Measurements from ENCODE around the gene RASA3. TPM values are rescaled to one million over a fixed set of nuclear protein-coding genes. Genes with fewer than 3 reads are reported as not detected.

Gene RASA3
- total and polyA plus RNA-seq, 2 of the 4 experiments (the other 2 are of a cell fraction), result 21.0 to 31.4 TPM

GRCh38 chr13:114017028-114017630 lies 115.3 kb downstream of the RASA3 start:
- Histone ChIP-seq H3K36me3 (ENCODE audit: control insufficient read depth, insufficient read depth, low read length) (peaks cover 81% of the 10 kb centered on the region), H3K4ac (ENCODE audit: low read depth, low read length) (no peak overlapping the region), H3K9me3 (ENCODE audit: control insufficient read depth, insufficient read depth, low read length) (no peaks in the 10 kb centered on the region), H4K20me1 (ENCODE audit: insufficient read depth, low read length) (peaks cover 11% of the 10 kb centered on the region), H3K79me1 (ENCODE audit: low read depth in 1 of 2, low read length in 2 of 2) (peaks cover 20 to 58% of the 10 kb centered on the region in 2 experiments), H2BK120ac (ENCODE audit: low read depth, low read length) (no peak overlapping the region), H3K27ac (ENCODE audit: insufficient read depth, low read length) (no peak overlapping the region), H3K23ac (ENCODE audit: low read depth, low read length) (no peak overlapping the region), H2BK5ac (ENCODE audit: low read depth, low read length, poor library complexity, severe bottlenecking) (no peak overlapping the region), H2AK9ac (replicated peaks; ENCODE audit: low read depth, low read length, poor library complexity) (no peak overlapping the region), H4K5ac (ENCODE audit: low read depth, low read length) (no peak overlapping the region), H2AK5ac (ENCODE audit: low read depth, low read length) (no peak overlapping the region), H3K14ac (replicated peaks; ENCODE audit: low read depth, low read length) (no peak overlapping the region), H3K4me3 (ENCODE audit: insufficient read depth, low read depth, low read length) (no peak overlapping the region), H3K56ac (ENCODE audit: extremely low read depth, insufficient read depth, low read length) (no peak overlapping the region; the same call in 1 of the 2 replicates), H3K27me3 (ENCODE audit: control insufficient read depth, insufficient read depth, low read length) (no peaks in the 10 kb centered on the region), H3K4me1 (ENCODE audit: control insufficient read depth, insufficient read depth, low read length) (no peaks in the 10 kb centered on the region), H4K8ac (ENCODE audit: low read depth in 2 of 2, low read length in 2 of 2) (peak overlapping the region in 1 of 2 experiments; percentile 40; a peak in 1 of 4 replicates), H2BK15ac (ENCODE audit: low read depth, low read length) (no peak overlapping the region), H3K9ac (ENCODE audit: low read depth, low read length) (no peak overlapping the region), H3K4me2 (ENCODE audit: low read depth, low read length) (no peak overlapping the region), H2AFZ (replicated peaks; ENCODE audit: low read length, poor library complexity) (no peak overlapping the region), H3K18ac (ENCODE audit: low read depth, low read length) (no peak overlapping the region), H3K9me1 (ENCODE audit: insufficient read depth, low read length) (peaks cover 4% of the 10 kb centered on the region), H2BK20ac (ENCODE audit: low read depth, low read length) (no peak overlapping the region), H4K91ac (ENCODE audit: insufficient read depth, low read depth, low read length) (no peak overlapping the region)
- in situ Hi-C loops (cut with MboI; ENCODE audit: low sequenced_read_pairs), result no loop called here
- dilution Hi-C loops (cut with HindIII; ENCODE audit: low sequenced_read_pairs, unreplicated experiment), result no loop called here
- peak; percentile 42 for DNase-seq
- 92% methylated on average over 22 of the region's 29 CpGs; no CpG with 5 or more reads in 1 of the 2 experiments for WGBS, 2 experiments (ENCODE audit: extremely low coverage in 2 of 2, insufficient read length in 1 of 2)
- intact Hi-C loops (cut with micrococcal nuclease), result no loop called here
- CTCF ChIA-PET, result no interaction called here
- BruUV-seq (replicated peaks), result no TSS peak
- no peak for TF ChIP-seq MAZ (IDR thresholded peaks at IDR 0.05; ENCODE audit: borderline replicate concordance, low read depth, low read length)
- TF ChIP-seq SMC3 (IDR thresholded peaks at IDR 0.05; ENCODE audit: low read depth, low read length), result peak; percentile 25
- TF ChIP-seq CTCF (conservative IDR thresholded peaks at IDR 0.05; ENCODE audit: low read depth, low read length), result peak; percentile 32
- peak; percentile 41; the same call in 1 of the 2 replicates for TF ChIP-seq RAD21 (IDR thresholded peaks at IDR 0.05; ENCODE audit: low read length)
- POLR2A ChIA-PET (ENCODE audit: unreplicated experiment), result no interaction called here
- 0 out of 2 replicates have a peak, but pooled peaks have one; percentile 19 for ATAC-seq (ENCODE audit: low read depth)

All from IMR-90 (cell line).